ENCODE measurements around the gene ANKRD13A.

DNA sequence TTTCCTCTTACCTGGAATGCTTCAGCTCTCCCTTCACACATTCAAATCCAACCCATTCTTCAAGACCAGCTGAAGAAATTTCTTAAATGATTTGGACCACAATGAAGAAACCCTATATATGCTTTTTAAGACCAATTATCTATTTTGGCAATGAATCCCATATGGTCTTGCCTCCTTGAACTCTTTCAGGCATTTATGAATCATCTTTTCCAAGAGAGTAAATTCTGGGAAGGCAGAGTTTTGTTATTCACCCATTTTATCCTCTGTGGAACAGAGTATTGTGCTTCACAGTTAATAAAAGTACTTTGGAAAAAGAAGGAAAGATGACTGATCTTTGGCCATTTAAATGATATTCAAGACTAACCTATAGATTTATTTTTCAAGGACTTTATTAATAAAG, 17.0 kb upstream of the ANKRD13A start:
- TF ChIP-seq, protein P1, sequence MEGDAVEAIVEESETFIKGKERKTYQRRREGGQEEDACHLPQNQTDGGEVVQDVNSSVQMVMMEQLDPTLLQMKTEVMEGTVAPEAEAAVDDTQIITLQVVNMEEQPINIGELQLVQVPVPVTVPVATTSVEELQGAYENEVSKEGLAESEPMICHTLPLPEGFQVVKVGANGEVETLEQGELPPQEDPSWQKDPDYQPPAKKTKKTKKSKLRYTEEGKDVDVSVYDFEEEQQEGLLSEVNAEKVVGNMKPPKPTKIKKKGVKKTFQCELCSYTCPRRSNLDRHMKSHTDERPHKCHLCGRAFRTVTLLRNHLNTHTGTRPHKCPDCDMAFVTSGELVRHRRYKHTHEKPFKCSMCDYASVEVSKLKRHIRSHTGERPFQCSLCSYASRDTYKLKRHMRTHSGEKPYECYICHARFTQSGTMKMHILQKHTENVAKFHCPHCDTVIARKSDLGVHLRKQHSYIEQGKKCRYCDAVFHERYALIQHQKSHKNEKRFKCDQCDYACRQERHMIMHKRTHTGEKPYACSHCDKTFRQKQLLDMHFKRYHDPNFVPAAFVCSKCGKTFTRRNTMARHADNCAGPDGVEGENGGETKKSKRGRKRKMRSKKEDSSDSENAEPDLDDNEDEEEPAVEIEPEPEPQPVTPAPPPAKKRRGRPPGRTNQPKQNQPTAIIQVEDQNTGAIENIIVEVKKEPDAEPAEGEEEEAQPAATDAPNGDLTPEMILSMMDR (IDR thresholded peaks at IDR 0.05): no peak
- TF ChIP-seq POLR2A (IDR thresholded peaks at IDR 0.05): no peak
